Gastrocnemius medialis (tissue), 4 donors: ENCODE data around the gene GDPD5. TPM values are rescaled to one million over a fixed set of nuclear protein-coding genes. Genes with fewer than 3 reads are reported as not detected.

ENCODE experiments used
- ATAC-seq, 2 donors: fragments of 150-250 bp; one replicate each; pipeline ENCODE4 v1.9.1; 2016
- DNase-seq, 2 donors: peaks; one replicate each; pipeline ENCODE4 v3.0.0-alpha.2; 2019
- H3K27ac ChIP-seq, 4 donors: fragments of 200-600 bp; sonication (generic); 1 replicate in 1 of 4; 2 replicates in 3 of 4; pipeline ENCODE4 v1.5.1; 2016 to 2018; ENCODE audit warnings: mild to moderate bottlenecking in 2 of 4, moderate library complexity in 1 of 4
- H3K27me3 ChIP-seq, 3 donors: fragments of 200-600 bp; sonication (generic) in 2 of 3; 1 replicate in 1 of 3; 2 replicates in 2 of 3; pipeline versions ENCODE4 v1.5.1 to v1.6.0; 2016 to 2019; ENCODE audit warnings: mild to moderate bottlenecking in 1 of 3, moderate library complexity in 1 of 3
- H3K36me3 ChIP-seq, 2 donors: fragments of 200-600 bp; sonication (generic) in 1 of 2; one replicate each; pipeline ENCODE4 v1.5.1; 2017 to 2018
- H3K4me1 ChIP-seq, 2 donors: fragments of 200-600 bp; sonication (generic) in 1 of 2; one replicate each; pipeline ENCODE4 v1.5.1; 2016 to 2017; ENCODE audit warnings: mild to moderate bottlenecking in 2 of 2
- H3K4me3 ChIP-seq, 4 donors: fragments of 200-600 bp; sonication (generic) in 3 of 4; 1 replicate in 1 of 4; 2 replicates in 3 of 4; pipeline ENCODE4 v1.5.1; 2016 to 2019; ENCODE audit warnings: mild to moderate bottlenecking in 2 of 4
- H3K9me3 ChIP-seq, 3 donors: fragments of 200-600 bp; sonication (generic) in 2 of 3; 1 replicate in 1 of 3; 2 replicates in 2 of 3; pipeline ENCODE4 v1.5.1; 2016 to 2019
- CTCF ChIP-seq, 5 experiments: fragments of 450-650 bp in 3 of 5; fragments of 200-600 bp in 2 of 5; sonication (generic) in 2 of 5; IDR thresholded peaks in 4 of 5; conservative IDR thresholded peaks in 1 of 5; 1 replicate in 4 of 5; 2 replicates in 1 of 5; pipeline ENCODE4 v1.5.1; 2016 to 2019; ENCODE audit warnings: antibody characterized with exemption in 5 of 5, mild to moderate bottlenecking in 3 of 5, moderate library complexity in 3 of 5
- POLR2A ChIP-seq, 2 donors: fragments of 450-650 bp; IDR thresholded peaks; one replicate each; pipeline ENCODE4 v1.6.1; 2017; ENCODE audit warnings: antibody characterized with exemption in 2 of 2, mild to moderate bottlenecking in 2 of 2, moderate library complexity in 2 of 2
- in situ Hi-C, 4 donors: fragments of 200-750 bp; cut with MboI; loops; one replicate each; pipeline versions ENCODE4 v1.15.0 to v1.8.0; 2017; ENCODE audit warnings: low sequenced_read_pairs in 4 of 4
- intact Hi-C: fragments of 100-400 bp; cut with DNase I; formaldehyde crosslinking; loops from one replicate; pipeline ENCODE4 v1.15.1; 2023; ENCODE audit warnings: low total_unique reads
- total RNA-seq, 4 donors: library from RNA; depleted of rRNA; stranded (reverse); fragments of >200 nt; gene quantifications; one replicate each; pipeline versions ENCODE4 v1.1.0 to v1.2.3, GENCODE V29; 2016

The GDPD5 gene
- total RNA-seq, 4 donors from 2014 or later = 5.6 to 12.6 (median 11.2) TPM

- no peak for DNase-seq
- peak overlapping the region in 2 of 4 donors; percentile 50 to 58 for H3K4me3 ChIP-seq
- no peaks in the 10 kb centered on the region for H3K36me3 ChIP-seq
- ATAC-seq = no peak
- in situ Hi-C loops = no loop called here
- no peak overlapping the region for H3K27ac ChIP-seq
- no peaks in the 10 kb centered on the region for H3K9me3 ChIP-seq
- no peak for TF ChIP-seq POLR2A (IDR thresholded peaks at IDR 0.05)
- TF ChIP-seq CTCF (IDR thresholded peaks at IDR 0.05 in 4 of 5, conservative IDR thresholded peaks at IDR 0.05 in 1 of 5) = no peak
- peaks cover 5 to 7% of the 10 kb centered on the region in 2 donors for H3K4me1 ChIP-seq
- H3K27me3 ChIP-seq = peaks cover 40 to 49% (median 40%) of the 10 kb centered on the region in 3 donors
- intact Hi-C loops = no loop called here
These were observed 96.6 kb downstream of the GDPD5 start for GRCh38 chr11:75428989-75429640.

GRCh38 chr11:75428281-75428724, 97.4 kb downstream of the GDPD5 start:
- no peaks in the 10 kb centered on the region for H3K9me3 ChIP-seq
- TF ChIP-seq POLR2A (IDR thresholded peaks at IDR 0.05) (peak in 1 of 2 donors; percentile 46), CTCF (IDR thresholded peaks at IDR 0.05 in 4 of 5, conservative IDR thresholded peaks at IDR 0.05 in 1 of 5) (no peak)
- in situ Hi-C loops (no loop called here), intact Hi-C loops (no loop called here)
- H3K27me3 ChIP-seq = peaks cover 40 to 44% (median 40%) of the 10 kb centered on the region in 3 donors
- peak overlapping the region; percentile 36 to 58 (median 49) for H3K4me3 ChIP-seq
- no peak overlapping the region for H3K27ac ChIP-seq
- ATAC-seq = peak; percentile 94 to 98
- no peaks in the 10 kb centered on the region for H3K36me3 ChIP-seq
- DNase-seq = peak; percentile 91 to 92
- H3K4me1 ChIP-seq = peaks cover 5 to 7% of the 10 kb centered on the region in 2 donors

GRCh38 chr11:75427181-75427580, 98.6 kb downstream of the GDPD5 start:
- intact Hi-C loops = no loop called here
- Histone ChIP-seq H3K4me1 (peaks cover 5 to 7% of the 10 kb centered on the region in 2 donors), H3K27ac (no peak overlapping the region), H3K4me3 (no peak overlapping the region), H3K9me3 (no peaks in the 10 kb centered on the region), H3K27me3 (peaks cover 29 to 35% (median 30%) of the 10 kb centered on the region in 3 donors), H3K36me3 (no peaks in the 10 kb centered on the region)
- TF ChIP-seq CTCF (IDR thresholded peaks at IDR 0.05 in 4 of 5, conservative IDR thresholded peaks at IDR 0.05 in 1 of 5) (no peak), POLR2A (IDR thresholded peaks at IDR 0.05) (no peak)
- in situ Hi-C loops = no loop called here
- ATAC-seq = no peak
- no peak for DNase-seq

GRCh38 chr11:75426720-75427086, 99.0 kb downstream of the GDPD5 start:
- Histone ChIP-seq H3K9me3 (no peaks in the 10 kb centered on the region), H3K27me3 (peaks cover 24 to 30% (median 25%) of the 10 kb centered on the region in 3 donors), H3K4me3 (no peak overlapping the region), H3K4me1 (peaks cover 5 to 7% of the 10 kb centered on the region in 2 donors), H3K27ac (no peak overlapping the region), H3K36me3 (no peaks in the 10 kb centered on the region)
- no peak for TF ChIP-seq CTCF (IDR thresholded peaks at IDR 0.05 in 4 of 5, conservative IDR thresholded peaks at IDR 0.05 in 1 of 5)
- no peak for TF ChIP-seq POLR2A (IDR thresholded peaks at IDR 0.05)
- DNase-seq (no peak), ATAC-seq (no peak)
- intact Hi-C loops = no loop called here
- in situ Hi-C loops = no loop called here
